Urinary bladder (tissue), 4 donors: Measurements from ENCODE around the gene CSMD2. TPM values are rescaled to one million over a fixed set of nuclear protein-coding genes. Genes with fewer than 3 reads are reported as not detected.

ENCODE experiments used
- DNase-seq: peaks from one replicate; pipeline ENCODE4 v3.0.0-alpha.2; 2015; ENCODE audit errors: extremely low spot score
- H3K27ac ChIP-seq: one replicate; pipeline ENCODE4 v1.5.1; 2013; ENCODE audit warnings: low read depth, mild to moderate bottlenecking, moderate library complexity
- H3K36me3 ChIP-seq: one replicate; pipeline ENCODE4 v1.6.1; 2013; ENCODE audit warnings: mild to moderate bottlenecking, moderate library complexity; ENCODE audit not compliant: insufficient read depth
- H3K4me1 ChIP-seq: one replicate; pipeline ENCODE4 v1.6.1; 2013; ENCODE audit warnings: mild to moderate bottlenecking, moderate library complexity; ENCODE audit not compliant: insufficient read depth
- H3K4me3 ChIP-seq: one replicate; pipeline ENCODE4 v1.5.1; 2013; ENCODE audit warnings: low read depth, low read length
- WGBS: extraction: QIAGEN DNeasy Blood & Tissue Kit; methylation state at CpG from one replicate; pipeline ENCODE4 v1.1.7; 2013; 5-methylcytosine and 5-hydroxymethylcytosine counted together
- polyA plus RNA-seq: library from polyadenylated mRNA; stranded (reverse); fragments of 200-250 nt; gene quantifications from one replicate; pipeline ENCODE4 v1.2.3, GENCODE V29; 2013
- total RNA-seq: library from RNA; depleted of rRNA; stranded (reverse); fragments of >200 nt; gene quantifications from one replicate; pipeline ENCODE4 v1.2.3, GENCODE V29; 2014
- donor health status: healthy with polysubstance abuse.
- donor health status: healthy.

Gene CSMD2
- total and polyA plus RNA-seq, 2 donors: 0.32 to 0.42 TPM

GRCh38 chr1:33726274-33726804 is 438.7 kb downstream of the CSMD2 start:
- no peak for DNase-seq
- 83% methylated on average over 6 of the region's 6 CpGs for WGBS
- Histone ChIP-seq H3K36me3 (no peaks in the 10 kb centered on the region), H3K4me3 (no peak overlapping the region), H3K4me1 (no peaks in the 10 kb centered on the region), H3K27ac (no peak overlapping the region)

GRCh38 chr1:33725556-33726160 is 439.4 kb downstream of the CSMD2 start:
- Histone ChIP-seq H3K4me1 (no peaks in the 10 kb centered on the region), H3K4me3 (no peak overlapping the region), H3K36me3 (no peaks in the 10 kb centered on the region), H3K27ac (no peak overlapping the region)
- 66% methylated on average over 4 of the region's 4 CpGs for WGBS
- DNase-seq: no peak

DNA sequence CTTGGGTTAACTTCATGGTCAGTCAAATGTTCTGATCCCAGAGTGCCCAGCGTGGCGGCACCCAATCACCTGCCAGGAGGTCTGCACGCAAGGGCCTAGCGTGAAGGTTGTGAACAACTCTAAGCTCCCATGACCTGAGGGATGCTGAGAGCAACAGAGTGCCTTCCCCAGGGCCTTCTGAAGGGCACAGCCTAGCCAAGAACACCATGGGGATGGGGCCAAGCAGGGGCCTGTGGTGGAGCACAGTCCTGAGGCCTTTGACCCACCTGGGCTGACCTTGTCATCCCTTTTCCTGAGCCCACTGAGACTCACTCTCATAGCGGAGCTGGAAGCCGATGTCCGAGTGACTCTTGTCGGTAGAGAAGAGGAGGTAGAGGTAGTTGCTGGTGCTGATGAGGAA is 440.0 kb downstream of the CSMD2 start:
- no peak overlapping the region for H3K4me3 ChIP-seq
- no peak for DNase-seq
- no peak overlapping the region for H3K27ac ChIP-seq
- WGBS: 97% methylated on average over 8 of the region's 8 CpGs
- no peaks in the 10 kb centered on the region for H3K4me1 ChIP-seq
- no peaks in the 10 kb centered on the region for H3K36me3 ChIP-seq

DNA sequence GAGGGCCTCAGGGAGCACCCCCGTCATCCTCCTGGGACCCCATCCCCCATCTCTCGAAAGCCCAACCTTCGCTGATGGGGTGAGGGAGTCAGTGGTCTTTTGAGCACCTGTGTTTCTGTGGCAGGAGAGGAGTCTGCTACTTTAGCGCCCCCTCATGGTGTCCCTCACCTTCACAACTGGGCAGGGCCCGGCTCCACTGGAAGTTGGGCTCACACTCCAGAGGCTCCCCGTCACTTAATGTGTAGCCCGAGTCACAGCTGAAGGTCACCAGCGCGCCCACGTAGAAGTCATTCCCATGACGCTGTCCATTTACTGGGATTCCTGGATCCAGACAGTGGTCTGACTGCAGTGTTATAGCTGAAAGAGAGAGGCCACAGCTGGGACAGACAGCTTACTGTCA is 440.7 kb downstream of the CSMD2 start:
- Histone ChIP-seq H3K36me3 (no peaks in the 10 kb centered on the region), H3K4me3 (no peak overlapping the region), H3K4me1 (no peaks in the 10 kb centered on the region), H3K27ac (no peak overlapping the region)
- WGBS: 91% methylated on average over 11 of the region's 11 CpGs
- DNase-seq: no peak

DNA sequence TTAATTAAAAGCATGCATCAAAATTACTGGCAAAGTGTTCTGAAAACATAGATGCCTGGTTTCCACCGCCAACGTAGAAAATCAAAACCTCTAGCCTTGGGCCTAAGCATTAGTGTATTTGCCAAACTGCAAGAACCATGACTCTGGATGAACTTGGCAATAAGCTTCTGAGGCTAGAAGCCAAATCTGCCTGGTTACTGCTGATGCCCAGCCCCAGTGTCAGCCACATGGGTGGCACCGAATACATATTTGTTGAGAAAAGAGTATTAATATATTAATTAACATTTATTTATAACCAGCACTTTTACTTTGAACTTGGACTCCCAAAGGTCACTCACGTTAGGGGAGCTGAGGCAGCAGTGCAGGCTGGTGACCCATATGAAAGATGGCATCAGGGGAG is 441.8 kb downstream of the CSMD2 start:
- Histone ChIP-seq H3K4me1 (no peaks in the 10 kb centered on the region), H3K36me3 (no peaks in the 10 kb centered on the region), H3K27ac (no peak overlapping the region), H3K4me3 (no peak overlapping the region)
- WGBS: 88% methylated on average over 4 of the region's 4 CpGs
- DNase-seq: no peak

- H3K4me1 ChIP-seq: no peaks in the 10 kb centered on the region
- 88% methylated on average over 2 of the region's 2 CpGs for WGBS
- H3K27ac ChIP-seq: no peak overlapping the region
- no peak for DNase-seq
- H3K4me3 ChIP-seq: no peak overlapping the region
- no peaks in the 10 kb centered on the region for H3K36me3 ChIP-seq
Measured at GRCh38 chr1:33721301-33721815, 443.7 kb downstream of the CSMD2 start.

DNA sequence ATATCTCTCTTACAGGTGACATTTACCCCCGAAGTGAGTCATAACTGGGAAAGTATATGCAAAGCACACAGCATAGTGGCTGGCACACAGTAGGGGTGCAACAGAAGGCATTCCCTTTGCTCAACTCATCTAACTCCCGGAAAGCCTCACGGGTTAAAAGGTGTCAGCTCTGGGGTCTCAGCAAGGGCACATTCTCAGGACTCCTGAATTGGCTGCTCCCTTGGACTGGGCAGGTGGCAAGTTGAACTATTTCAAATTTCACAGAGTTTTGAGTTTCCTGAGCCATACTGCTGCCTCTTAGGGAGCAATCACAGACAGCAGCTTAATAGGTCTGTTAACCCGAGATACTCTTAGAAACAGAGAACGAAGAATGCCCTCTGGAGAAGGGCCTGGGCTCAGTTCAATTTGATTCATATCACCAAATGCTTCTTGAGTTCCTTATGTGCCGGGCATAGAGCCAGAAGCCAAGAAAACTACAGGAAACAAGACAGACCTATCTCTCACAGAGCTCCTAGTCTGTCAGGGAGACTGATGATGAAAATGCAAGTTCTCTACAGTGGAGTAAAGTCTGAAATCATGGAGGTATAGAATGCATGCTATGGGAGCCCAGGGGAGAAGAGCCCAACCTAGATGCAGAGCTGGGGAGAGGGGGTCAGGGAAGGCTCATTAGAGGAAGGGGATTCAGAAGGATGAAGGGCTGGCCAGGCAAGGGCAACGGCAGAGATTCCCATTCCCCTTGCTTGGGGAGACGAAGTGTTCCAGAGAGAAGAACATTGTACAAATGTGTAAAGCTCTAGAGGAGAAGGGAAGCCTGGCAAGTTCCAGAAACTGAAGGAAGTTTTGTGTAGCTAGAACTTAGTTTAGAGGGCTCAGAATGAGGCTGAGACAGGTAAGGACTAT is 445.0 kb downstream of the CSMD2 start:
- 58% methylated on average over 8 of the region's 8 CpGs for WGBS
- H3K27ac ChIP-seq: no peak overlapping the region
- no peak for DNase-seq
- no peaks in the 10 kb centered on the region for H3K36me3 ChIP-seq
- H3K4me3 ChIP-seq: no peak overlapping the region
- H3K4me1 ChIP-seq: no peaks in the 10 kb centered on the region

DNA sequence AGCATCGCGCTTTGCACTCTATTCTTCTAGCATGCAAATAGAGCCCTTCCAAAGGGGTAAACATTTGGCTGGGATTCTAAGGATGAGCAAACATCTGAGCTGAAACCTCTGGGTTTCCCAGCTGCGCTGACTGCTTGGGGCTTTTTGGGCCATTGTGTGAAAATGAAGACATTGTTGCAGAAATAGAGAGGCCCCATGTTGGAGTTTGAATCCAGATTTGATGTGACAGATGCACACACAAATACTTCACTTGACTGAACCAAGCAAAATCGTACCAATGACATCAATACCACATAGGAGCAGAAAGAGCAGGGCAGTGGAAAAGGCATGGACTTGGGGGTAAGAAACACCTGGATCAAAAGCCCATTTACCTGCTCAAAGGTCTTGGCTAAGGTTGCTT is 445.7 kb downstream of the CSMD2 start:
- Histone ChIP-seq H3K27ac (no peak overlapping the region), H3K4me1 (no peaks in the 10 kb centered on the region), H3K4me3 (no peak overlapping the region), H3K36me3 (no peaks in the 10 kb centered on the region)
- DNase-seq: no peak
- 91% methylated on average over 4 of the region's 4 CpGs for WGBS

DNA sequence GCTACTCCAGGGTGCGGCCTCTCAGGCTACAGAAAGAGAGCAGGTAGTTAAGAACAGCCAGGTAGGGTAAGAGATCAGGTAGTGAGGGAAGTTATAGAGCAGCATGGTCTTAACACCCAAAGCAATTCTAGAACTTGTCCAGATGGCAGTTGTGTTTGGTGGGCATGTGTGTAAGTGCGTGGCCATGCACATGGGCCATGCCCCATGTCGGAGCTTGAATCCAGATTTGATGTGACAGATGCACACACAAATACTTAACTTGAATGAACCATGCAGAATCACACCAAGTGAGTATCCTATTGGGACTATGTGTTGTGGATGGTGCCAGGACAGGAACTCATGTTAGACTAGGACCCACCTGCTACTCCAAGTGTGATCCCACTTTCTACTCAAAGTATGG is 446.8 kb downstream of the CSMD2 start:
- Histone ChIP-seq H3K27ac (no peak overlapping the region), H3K36me3 (no peaks in the 10 kb centered on the region), H3K4me3 (no peak overlapping the region), H3K4me1 (no peaks in the 10 kb centered on the region)
- 95% methylated on average over 3 of the region's 3 CpGs for WGBS
- no peak for DNase-seq

GRCh38 chr1:33716976-33717688 is 447.9 kb downstream of the CSMD2 start:
- WGBS: 88% methylated on average over 3 of the region's 3 CpGs
- H3K27ac ChIP-seq: no peak overlapping the region
- no peaks in the 10 kb centered on the region for H3K36me3 ChIP-seq
- no peaks in the 10 kb centered on the region for H3K4me1 ChIP-seq
- DNase-seq: no peak
- no peak overlapping the region for H3K4me3 ChIP-seq

GRCh38 chr1:33715195-33715811 is 449.7 kb downstream of the CSMD2 start:
- no peak overlapping the region for H3K4me3 ChIP-seq
- no peak overlapping the region for H3K27ac ChIP-seq
- H3K36me3 ChIP-seq: no peaks in the 10 kb centered on the region
- 83% methylated on average over 7 of the region's 7 CpGs for WGBS
- DNase-seq: no peak
- no peaks in the 10 kb centered on the region for H3K4me1 ChIP-seq

DNA sequence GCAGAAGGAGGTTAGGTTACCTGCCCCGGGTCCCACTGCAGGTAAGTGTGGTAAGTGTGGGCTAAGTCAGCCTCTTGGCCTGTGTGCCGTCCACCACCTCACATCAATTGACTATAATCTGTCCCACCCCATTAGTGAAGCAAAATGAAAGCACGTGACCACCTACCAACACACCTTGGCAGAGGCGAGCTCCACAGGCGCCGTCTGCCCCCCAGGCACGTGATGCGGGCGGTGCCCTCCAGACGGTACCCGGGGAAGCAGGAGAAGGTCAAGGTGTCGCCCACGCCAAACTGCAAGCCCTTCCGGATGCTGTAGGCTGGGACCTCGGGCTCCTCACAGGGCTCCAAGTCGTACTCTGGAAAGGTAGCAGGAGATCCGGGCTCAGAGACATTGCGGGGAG is 450.6 kb downstream of the CSMD2 start:
- no peaks in the 10 kb centered on the region for H3K4me1 ChIP-seq
- WGBS: 93% methylated on average over 18 of the region's 18 CpGs

More for the DNA sequence above, 450.6 kb downstream of the CSMD2 start:
- H3K4me3 ChIP-seq: no peak overlapping the region
- H3K36me3 ChIP-seq: no peaks in the 10 kb centered on the region
- no peak for DNase-seq
- H3K27ac ChIP-seq: no peak overlapping the region
